GM19099 (cell line): Measurements from ENCODE around the gene ITPK1.

Experiments used
- POLR2A ChIP-seq: IDR thresholded peaks from 3 replicates; pipeline ENCODE4 v1.6.1; 2011; ENCODE audit warnings: low read depth; ENCODE audit not compliant: insufficient read length; ENCODE audit errors: extremely low read depth

ITPK1 gene

GRCh38 chr14:93133464-93133863, 17.7 kb upstream of the ITPK1 start:
- no peak for TF ChIP-seq POLR2A

- TF ChIP-seq POLR2A = no peak
Observed at GRCh38 chr14:93132472-93133065, 16.8 kb upstream of the ITPK1 start.

- no peak for TF ChIP-seq POLR2A
Observed at GRCh38 chr14:93128725-93129459, 13.2 kb upstream of the ITPK1 start.

- no peak for TF ChIP-seq POLR2A
Observed at GRCh38 chr14:93126111-93126510, 10.4 kb upstream of the ITPK1 start.

GRCh38 chr14:93122826-93123225, 7.1 kb upstream of the ITPK1 start:
- no peak for TF ChIP-seq POLR2A

GRCh38 chr14:93121030-93121834, 5.5 kb upstream of the ITPK1 start:
- TF ChIP-seq POLR2A = no peak

- TF ChIP-seq POLR2A = no peak
Observed at GRCh38 chr14:93120517-93120916, 4.8 kb upstream of the ITPK1 start.

- TF ChIP-seq POLR2A = no peak
Observed at GRCh38 chr14:93116676-93117200, 1.0 kb upstream of the ITPK1 start.

- TF ChIP-seq POLR2A = peak; percentile 59
Observed at GRCh38 chr14:93115069-93115820, 480 bp downstream of the ITPK1 start.

- no peak for TF ChIP-seq POLR2A
Observed at GRCh38 chr14:93114713-93115068, 1.0 kb downstream of the ITPK1 start.

- no peak for TF ChIP-seq POLR2A
Observed at GRCh38 chr14:93114068-93114710, 1.5 kb downstream of the ITPK1 start.

- no peak for TF ChIP-seq POLR2A
Observed at GRCh38 chr14:93113678-93114067, 2.1 kb downstream of the ITPK1 start.

- TF ChIP-seq POLR2A = no peak
Observed at GRCh38 chr14:93112891-93113677, 2.6 kb downstream of the ITPK1 start.
